Neural cell (in vitro differentiated cells): ENCODE data around the gene ELMO1. TPM values are rescaled to one million over a fixed set of nuclear protein-coding genes. Genes with fewer than 3 reads are reported as not detected.

Source experiments
- H2AFZ ChIP-seq: fragments of 200-600, 300-800 bp; sonication (generic), shearing (Covaris generic); 2 replicates; pipeline ENCODE4 v1.6.0; 2014; ENCODE audit warnings: low read depth, mild to moderate bottlenecking, antibody characterized with exemption, low read length, moderate library complexity
- H3F3A ChIP-seq: fragments of 200-600 bp; shearing (Covaris generic); 2 replicates; pipeline ENCODE4 v1.6.1; 2016; ENCODE audit warnings: mild to moderate bottlenecking, moderate library complexity, mixed read lengths, antibody characterized with exemption, low read length; ENCODE audit not compliant: insufficient read depth, poor library complexity, severe bottlenecking
- H3K27ac ChIP-seq: fragments of 200-600, 300-800 bp; sonication (generic), shearing (Covaris generic); 2 replicates; pipeline ENCODE4 v1.5.1; 2014; ENCODE audit warnings: mild to moderate bottlenecking, low read length, moderate library complexity
- H3K27me3 ChIP-seq: fragments of 300-800, 200-600 bp; sonication (generic), shearing (Covaris generic); 2 replicates; pipeline ENCODE4 v1.6.0; 2014; ENCODE audit warnings: mild to moderate bottlenecking, low read depth, low read length, moderate library complexity; ENCODE audit not compliant: insufficient read depth
- H3K36me3 ChIP-seq: fragments of 300-800, 200-600 bp; sonication (generic), shearing (Covaris generic); 2 replicates; pipeline ENCODE4 v1.5.1; 2014; ENCODE audit warnings: mild to moderate bottlenecking, antibody characterized with exemption, low read length, moderate library complexity; ENCODE audit not compliant: insufficient read depth
- H3K4me2 ChIP-seq: fragments of 300-800, 200-600 bp; sonication (generic), shearing (Covaris generic); 2 replicates; pipeline ENCODE4 v1.6.0; 2014; ENCODE audit warnings: mild to moderate bottlenecking, low read length
- H3K4me3 ChIP-seq: fragments of 300-800, 200-600 bp; sonication (generic), shearing (Covaris generic); 2 replicates; pipeline ENCODE4 v1.5.1; 2014; ENCODE audit warnings: mild to moderate bottlenecking, low read length, moderate library complexity
- H3K79me2 ChIP-seq: fragments of 200-600 bp; shearing (Covaris generic); replicated peaks from 2 replicates; pipeline ENCODE4 v1.6.0; 2014; ENCODE audit warnings: mild to moderate bottlenecking, low read length, moderate library complexity; ENCODE audit not compliant: insufficient read depth
- H3K9ac ChIP-seq: fragments of 300-800, 200-600 bp; sonication (generic), shearing (Covaris generic); 2 replicates; pipeline ENCODE4 v1.6.1; 2016; ENCODE audit warnings: mild to moderate bottlenecking, low read length, mixed read lengths
- H3K9me2 ChIP-seq: fragments of 200-600 bp; shearing (Covaris generic); 2 replicates; pipeline ENCODE4 v1.6.1; 2016; ENCODE audit warnings: mild to moderate bottlenecking, low read length, mixed read lengths; ENCODE audit not compliant: insufficient read depth
- H3K9me3 ChIP-seq: fragments of 200-600, 300-800 bp; sonication (generic), shearing (Covaris generic); 2 replicates; pipeline ENCODE4 v1.6.1; 2016; ENCODE audit warnings: mild to moderate bottlenecking, mixed run types, low read length, moderate library complexity, mixed read lengths
- H4K20me1 ChIP-seq: fragments of 200-600 bp; shearing (Covaris generic); 2 replicates; pipeline ENCODE4 v1.6.1; 2016; ENCODE audit warnings: mild to moderate bottlenecking, mixed run types; ENCODE audit not compliant: insufficient read depth
- CTCF ChIP-seq: fragments of 450-650 bp; IDR thresholded peaks from 2 replicates; pipeline ENCODE4 v1.5.1; 2014; ENCODE audit warnings: antibody characterized with exemption, mild to moderate bottlenecking, moderate library complexity; ENCODE audit not compliant: poor library complexity, severe bottlenecking
- EP300 ChIP-seq: fragments of 450-650 bp; conservative IDR thresholded peaks from 2 replicates; pipeline ENCODE4 v1.6.1; 2014; ENCODE audit warnings: antibody characterized with exemption, mild to moderate bottlenecking, moderate library complexity; ENCODE audit not compliant: poor library complexity, severe bottlenecking
- EZH2 ChIP-seq: fragments of 200-600, 300-800 bp; shearing (Covaris generic), sonication (generic); IDR thresholded peaks from 2 replicates; pipeline ENCODE4 v1.6.1; 2014; ENCODE audit warnings: antibody characterized with exemption, low read length, borderline replicate concordance, mild to moderate bottlenecking; ENCODE audit not compliant: insufficient read depth, poor library complexity, severe bottlenecking
- MXI1 ChIP-seq: fragments of 450-650 bp; conservative IDR thresholded peaks from 2 replicates; pipeline ENCODE4 v1.6.1; 2014; ENCODE audit warnings: antibody characterized with exemption, mild to moderate bottlenecking; ENCODE audit not compliant: poor library complexity, severe bottlenecking
- POLR2AphosphoS5 ChIP-seq: IDR thresholded peaks from 2 replicates; pipeline ENCODE4 v1.6.1; 2012
- RAD21 ChIP-seq: fragments of 450-650 bp; conservative IDR thresholded peaks from 2 replicates; pipeline ENCODE4 v1.6.1; 2014; ENCODE audit warnings: antibody characterized with exemption, mild to moderate bottlenecking, moderate library complexity
- REST ChIP-seq: IDR thresholded peaks from 2 replicates; pipeline ENCODE4 v1.6.1; 2012; ENCODE audit warnings: borderline replicate concordance
- SMC3 ChIP-seq: fragments of 450-650 bp; conservative IDR thresholded peaks from 2 replicates; pipeline ENCODE4 v1.6.1; 2014; ENCODE audit warnings: antibody characterized with exemption, mild to moderate bottlenecking, moderate library complexity; ENCODE audit not compliant: poor library complexity
- TAF1 ChIP-seq: IDR thresholded peaks from 2 replicates; pipeline ENCODE4 v1.6.1; 2012; ENCODE audit warnings: low read depth
- polyA plus RNA-seq: library from polyadenylated mRNA; depleted of rRNA; stranded (reverse); fragments of >200 nt; gene quantifications from 2 replicates; pipeline ENCODE4 v1.2.3, GENCODE V29; 2014

Gene ELMO1
- polyA plus RNA-seq, 1 donor from 2014 or later, result 12.2 TPM

- Histone ChIP-seq H3K4me2 (no peak overlapping the region), H3K36me3 (no peaks in the 10 kb centered on the region), H3K9ac (no peak overlapping the region), H3K27ac (no peak overlapping the region), H4K20me1 (no peaks in the 10 kb centered on the region), H3K4me3 (no peak overlapping the region), H3K9me3 (no peaks in the 10 kb centered on the region), H3K27me3 (no peaks in the 10 kb centered on the region), H3F3A (no peaks in the 10 kb centered on the region), H3K9me2 (no peaks in the 10 kb centered on the region), H2AFZ (no peak overlapping the region), H3K79me2 (no peaks in the 10 kb centered on the region)
- TF ChIP-seq SMC3, result no peak
- TF ChIP-seq REST, result no peak
- TF ChIP-seq EP300, result no peak
- no peak for TF ChIP-seq MXI1
- TF ChIP-seq POLR2AphosphoS5, result no peak
- TF ChIP-seq EZH2, result no peak
- no peak for TF ChIP-seq CTCF
- no peak for TF ChIP-seq RAD21
- TF ChIP-seq TAF1, result no peak
Observed at GRCh38 chr7:36957620-36958019, 491.0 kb downstream of the ELMO1 start.

- Histone ChIP-seq H3K9me2 (no peaks in the 10 kb centered on the region), H3K79me2 (no peaks in the 10 kb centered on the region), H3F3A (no peaks in the 10 kb centered on the region), H3K9me3 (no peaks in the 10 kb centered on the region), H3K36me3 (no peaks in the 10 kb centered on the region), H3K4me2 (no peak overlapping the region), H3K9ac (no peak overlapping the region), H4K20me1 (no peaks in the 10 kb centered on the region), H3K27me3 (no peaks in the 10 kb centered on the region), H2AFZ (no peak overlapping the region), H3K27ac (no peak overlapping the region), H3K4me3 (no peak overlapping the region)
- TF ChIP-seq RAD21 (no peak), MXI1 (no peak), EZH2 (no peak)
Observed at GRCh38 chr7:36956814-36957213, 491.9 kb downstream of the ELMO1 start.
